HepG2 (cell line): ENCODE measurements around the gene GPR158. TPM values are rescaled to one million over a fixed set of nuclear protein-coding genes. Genes with fewer than 3 reads are reported as not detected.

Experiments used
- ATAC-seq: fragments of 200-7000 bp; cut with Tn5 transposase; 3 replicates; pipeline ENCODE4 v1.9.1; 2020; ENCODE audit warnings: mild to moderate bottlenecking, moderate library complexity
- BruUV-seq: library from RNA; stranded (reverse); fragments of 400-500 nt; replicated peaks from 2 replicates; lab custom pipeline; 2021; lab: Mats Ljungman, UMichigan
- CTCF ChIA-PET: fragments of 300-600 bp; formaldehyde crosslinking; extraction: SDS; loops from one replicate; lab custom pipeline; 2021; ENCODE audit warnings: low total read pairs, inconsistent platforms, low intra/inter-chr PET ratio; lab: Yijun Ruan, JAX
- POLR2A ChIA-PET: fragments of 350-600 bp; sonication (Branson Sonifier 250); formaldehyde crosslinking; loops from one replicate; lab custom pipeline; 2020; ENCODE audit warnings: antibody characterized with exemption, inconsistent platforms; lab: Yijun Ruan, JAX
- DNase-seq: peaks from one replicate; pipeline ENCODE4 v3.0.0-alpha.2; 2015; ENCODE audit warnings: low spot score
- FAIRE-seq: peaks from 3 replicates; lab custom pipeline; 2011; peaks lifted over from hg19 to GRCh38; lab: Jason Lieb, UNC
- H2AFZ ChIP-seq: one replicate; pipeline ENCODE4 v1.6.1; 2011; ENCODE audit warnings: low read length, inconsistent platforms
- H3K27ac ChIP-seq: fragments of 300-600 bp; 3 replicates; pipeline ENCODE4 v1.8.0; 2011; ENCODE audit warnings: mixed run types, mild to moderate bottlenecking, mixed read lengths, low read length, inconsistent platforms; ENCODE audit not compliant: insufficient read depth; ENCODE audit errors: extremely low read length
- H3K27me3 ChIP-seq, 2 experiments: fragments of 200-600 bp in 1 of 2; 2 replicates in 1 of 2; 3 replicates in 1 of 2; pipeline versions ENCODE4 v1.6.0 to v1.8.0; 2011; ENCODE audit warnings: low read length in 2 of 2, mild to moderate bottlenecking in 2 of 2, moderate library complexity in 2 of 2, inconsistent platforms in 1 of 2; ENCODE audit not compliant: insufficient read depth in 2 of 2, control insufficient read depth in 1 of 2
- H3K36me3 ChIP-seq, 2 experiments: fragments of 200-600 bp in 1 of 2; replicated peaks in 1 of 2; 2 replicates in 1 of 2; 3 replicates in 1 of 2; pipeline versions ENCODE4 v1.5.1 to v1.8.0; 2011; ENCODE audit warnings: low read length in 2 of 2, inconsistent platforms in 1 of 2; ENCODE audit not compliant: insufficient read depth in 2 of 2, control insufficient read depth in 1 of 2
- H3K4me1 ChIP-seq: 2 replicates; pipeline ENCODE4 v1.5.1; 2012; ENCODE audit warnings: low read length, inconsistent platforms; ENCODE audit not compliant: insufficient read depth
- H3K4me2 ChIP-seq: 2 replicates; pipeline ENCODE4 v1.6.0; 2011; ENCODE audit warnings: low read depth, low read length, inconsistent platforms
- H3K4me3 ChIP-seq, 3 experiments: fragments of 200-600 bp in 1 of 3; sonication (generic), shearing (Covaris generic) in 1 of 3; replicated peaks in 1 of 3; 2 replicates each; pipeline ENCODE4 v1.5.1; 2011 to 2016; ENCODE audit warnings: low read length in 3 of 3, inconsistent platforms in 2 of 3, low read depth in 2 of 3, mild to moderate bottlenecking in 2 of 3, control low read depth in 1 of 3, mixed read lengths in 1 of 3; ENCODE audit not compliant: insufficient read depth in 1 of 3
- H3K79me2 ChIP-seq: one replicate; pipeline ENCODE4 v1.6.1; 2011; ENCODE audit warnings: low read length, inconsistent platforms; ENCODE audit not compliant: insufficient read depth
- H3K9ac ChIP-seq: 2 replicates; pipeline ENCODE4 v1.6.0; 2011; ENCODE audit warnings: mild to moderate bottlenecking, low read depth, low read length, inconsistent platforms; ENCODE audit not compliant: insufficient read depth
- H3K9me3 ChIP-seq: 2 replicates; pipeline ENCODE4 v1.5.1; 2012; ENCODE audit warnings: mild to moderate bottlenecking, low read length
- H4K20me1 ChIP-seq: 2 replicates; pipeline ENCODE4 v1.6.0; 2011; ENCODE audit warnings: inconsistent platforms, mild to moderate bottlenecking, low read length, moderate library complexity; ENCODE audit not compliant: insufficient read depth
- RARG ChIP-seq: sonication (generic); formaldehyde crosslinking; IDR thresholded peaks from 2 replicates; pipeline ENCODE4 v1.4.0; 2020; ENCODE audit warnings: low read depth, mild to moderate bottlenecking, missing genetic modification reagents
- SNAI1 ChIP-seq: sonication (generic); formaldehyde crosslinking; IDR thresholded peaks from 2 replicates; pipeline ENCODE4 v1.5.0; 2020; ENCODE audit warnings: mild to moderate bottlenecking, missing genetic modification reagents, borderline replicate concordance
- SRSF9 ChIP-seq: fragments of 200-400 bp; formaldehyde crosslinking; IDR thresholded peaks from 2 replicates; pipeline ENCODE4 v1.6.1; 2018; ENCODE audit warnings: borderline replicate concordance, mild to moderate bottlenecking, low read depth, low read length; ENCODE audit not compliant: insufficient read depth, poor library complexity, severe bottlenecking
- ZFP90 ChIP-seq: sonication (generic); formaldehyde crosslinking; IDR thresholded peaks from 2 replicates; pipeline ENCODE4 v1.8.0; 2022; ENCODE audit warnings: missing genetic modification reagents, mild to moderate bottlenecking, inconsistent platforms, borderline replicate concordance
- ZNF235 ChIP-seq: sonication (generic); formaldehyde crosslinking; IDR thresholded peaks from 2 replicates; pipeline ENCODE4 v1.8.1; 2023; ENCODE audit warnings: mild to moderate bottlenecking, missing genetic modification reagents, borderline replicate concordance
- ZNF263 ChIP-seq: sonication (generic); formaldehyde crosslinking; IDR thresholded peaks from 2 replicates; pipeline ENCODE4 v1.4.0; 2020; ENCODE audit warnings: missing genetic modification reagents
- ZNF564 ChIP-seq: sonication (generic); formaldehyde crosslinking; IDR thresholded peaks from 2 replicates; pipeline ENCODE4 v1.8.1; 2023; ENCODE audit warnings: mild to moderate bottlenecking, missing genetic modification reagents
- ZNF883 ChIP-seq: sonication (generic); formaldehyde crosslinking; IDR thresholded peaks from 2 replicates; pipeline ENCODE4 v1.5.1; 2020; ENCODE audit warnings: mild to moderate bottlenecking, missing genetic modification reagents; ENCODE audit errors: not compliant biosample characterization
- WGBS: methylation state at CpG from one replicate; pipeline ENCODE4 v1.1.6; 2017; ENCODE audit warnings: low lambda C conversion rate; 5-methylcytosine and 5-hydroxymethylcytosine counted together
- in situ Hi-C: cut with HindIII; loops from 2 replicates; pipeline ENCODE4 v1.10.0; 2017; ENCODE audit warnings: low pct_unique_long_range_greater_than_20kb; ENCODE audit not compliant: extremely low pct_ligation_motif_present
- intact Hi-C: fragments of 100-400 bp; cut with micrococcal nuclease; formaldehyde crosslinking; loops from one replicate; pipeline ENCODE4 v1.10.0; 2022; ENCODE audit not compliant: unreplicated experiment
- polyA plus RNA-seq, 8 experiments: library from polyadenylated mRNA; depleted of rRNA in 3 of 8; stranded (reverse) in 7 of 8; unstranded in 1 of 8; fragments of >200 nt; fragmentation: Illumina TruSeq in 4 of 8; extraction: Trizol in 4 of 8; gene quantifications; 2 replicates each; pipeline versions ENCODE4 v1.2.1 to v1.2.3, GENCODE V29; 2011 to 2016; ENCODE audit warnings: low read depth in 4 of 8, missing spikeins in 1 of 8, mixed read lengths in 1 of 8; ENCODE audit not compliant: insufficient read depth in 1 of 8
- total RNA-seq, 5 experiments: library from RNA; depleted of rRNA; stranded (reverse); fragments of >200 nt; fragmentation: Illumina TruSeq; extraction: Trizol; gene quantifications; 2 replicates each; pipeline ENCODE4 v1.2.3, GENCODE V29; 2016; ENCODE audit warnings: low read depth in 1 of 5
- TF ChIP-seq, protein P1 (sequence below): sonication (generic); formaldehyde crosslinking; IDR thresholded peaks from 2 replicates; pipeline ENCODE4 v1.5.1; 2020; ENCODE audit warnings: mild to moderate bottlenecking, moderate library complexity, missing genetic modification reagents
- TF ChIP-seq, protein P2 (sequence below): IDR thresholded peaks from 2 replicates; pipeline ENCODE4 v1.6.1; 2012; ENCODE audit warnings: low read length, improper control_type of control experiment
- TF ChIP-seq, protein P3 (sequence below): sonication (generic); formaldehyde crosslinking; IDR thresholded peaks from 2 replicates; pipeline ENCODE4 v1.5.0; 2020; ENCODE audit warnings: mild to moderate bottlenecking, missing genetic modification reagents
- TF ChIP-seq, protein P4 (sequence below): sonication (generic); formaldehyde crosslinking; IDR thresholded peaks from 2 replicates; pipeline ENCODE4 v1.4.0; 2020; ENCODE audit warnings: missing genetic modification reagents, borderline replicate concordance
- TF ChIP-seq, protein P5 (sequence below): sonication (generic); formaldehyde crosslinking; IDR thresholded peaks from 2 replicates; pipeline ENCODE4 v1.8.1; 2022; ENCODE audit warnings: low read depth, mild to moderate bottlenecking, missing genetic modification reagents

Gene GPR158
- total and polyA plus RNA-seq, 2 of the 13 experiments (the other 11 are each of a cell fraction or from before 2014, with no cell fraction given): not detected

DNA sequence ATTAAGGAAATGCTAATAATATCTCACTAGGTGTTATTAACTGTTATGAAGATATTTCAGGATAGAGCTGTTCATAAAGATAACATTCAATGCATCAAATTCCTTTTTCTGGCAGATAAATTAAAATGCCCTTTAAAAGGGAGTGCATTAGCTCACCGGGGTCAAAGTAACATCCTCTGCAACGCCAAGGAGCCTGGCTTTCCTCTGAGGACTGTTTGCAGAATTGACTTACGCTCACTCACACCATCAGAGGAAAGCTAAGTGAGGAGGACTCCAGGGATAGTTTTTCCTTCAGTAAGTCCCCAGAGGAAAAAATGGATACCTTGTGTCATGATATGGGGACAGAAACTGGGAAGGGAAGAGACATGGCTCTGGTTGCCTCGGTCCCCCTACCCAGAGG, 45.2 kb upstream of the GPR158 start:
- CTCF ChIA-PET: no interaction called here
- no peaks in the 10 kb centered on the region for H3K36me3 ChIP-seq
- no peaks in the 10 kb centered on the region for H3K9me3 ChIP-seq
- peaks cover 0 to 21% of the 10 kb centered on the region in 2 experiments; a peak in 3 of 5 replicates for H3K27me3 ChIP-seq
- in situ Hi-C loops (no loop called here), intact Hi-C loops (no loop called here)
- ATAC-seq: no peak
- no peak for DNase-seq
- no peak overlapping the region for H3K27ac ChIP-seq
- no peak for FAIRE-seq
- no peak overlapping the region for H2AFZ ChIP-seq
- BruUV-seq: no TSS peak
- H3K4me1 ChIP-seq: no peaks in the 10 kb centered on the region
- no peak overlapping the region for H3K4me2 ChIP-seq
- 4% methylated on average over 4 of the region's 4 CpGs for WGBS
- no peaks in the 10 kb centered on the region for H4K20me1 ChIP-seq
- POLR2A ChIA-PET: no interaction called here
- no peaks in the 10 kb centered on the region for H3K79me2 ChIP-seq
- H3K9ac ChIP-seq: no peak overlapping the region
- H3K4me3 ChIP-seq: no peak overlapping the region
- TF ChIP-seq RARG (CRISPR knock-in tag): no peak
- no peak for TF ChIP-seq ZNF263 (CRISPR knock-in tag)
- TF ChIP-seq, protein P1, sequence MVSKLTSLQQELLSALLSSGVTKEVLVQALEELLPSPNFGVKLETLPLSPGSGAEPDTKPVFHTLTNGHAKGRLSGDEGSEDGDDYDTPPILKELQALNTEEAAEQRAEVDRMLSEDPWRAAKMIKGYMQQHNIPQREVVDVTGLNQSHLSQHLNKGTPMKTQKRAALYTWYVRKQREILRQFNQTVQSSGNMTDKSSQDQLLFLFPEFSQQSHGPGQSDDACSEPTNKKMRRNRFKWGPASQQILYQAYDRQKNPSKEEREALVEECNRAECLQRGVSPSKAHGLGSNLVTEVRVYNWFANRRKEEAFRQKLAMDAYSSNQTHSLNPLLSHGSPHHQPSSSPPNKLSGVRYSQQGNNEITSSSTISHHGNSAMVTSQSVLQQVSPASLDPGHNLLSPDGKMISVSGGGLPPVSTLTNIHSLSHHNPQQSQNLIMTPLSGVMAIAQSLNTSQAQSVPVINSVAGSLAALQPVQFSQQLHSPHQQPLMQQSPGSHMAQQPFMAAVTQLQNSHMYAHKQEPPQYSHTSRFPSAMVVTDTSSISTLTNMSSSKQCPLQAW (CRISPR knock-in tag): no peak
- TF ChIP-seq, protein P2, sequence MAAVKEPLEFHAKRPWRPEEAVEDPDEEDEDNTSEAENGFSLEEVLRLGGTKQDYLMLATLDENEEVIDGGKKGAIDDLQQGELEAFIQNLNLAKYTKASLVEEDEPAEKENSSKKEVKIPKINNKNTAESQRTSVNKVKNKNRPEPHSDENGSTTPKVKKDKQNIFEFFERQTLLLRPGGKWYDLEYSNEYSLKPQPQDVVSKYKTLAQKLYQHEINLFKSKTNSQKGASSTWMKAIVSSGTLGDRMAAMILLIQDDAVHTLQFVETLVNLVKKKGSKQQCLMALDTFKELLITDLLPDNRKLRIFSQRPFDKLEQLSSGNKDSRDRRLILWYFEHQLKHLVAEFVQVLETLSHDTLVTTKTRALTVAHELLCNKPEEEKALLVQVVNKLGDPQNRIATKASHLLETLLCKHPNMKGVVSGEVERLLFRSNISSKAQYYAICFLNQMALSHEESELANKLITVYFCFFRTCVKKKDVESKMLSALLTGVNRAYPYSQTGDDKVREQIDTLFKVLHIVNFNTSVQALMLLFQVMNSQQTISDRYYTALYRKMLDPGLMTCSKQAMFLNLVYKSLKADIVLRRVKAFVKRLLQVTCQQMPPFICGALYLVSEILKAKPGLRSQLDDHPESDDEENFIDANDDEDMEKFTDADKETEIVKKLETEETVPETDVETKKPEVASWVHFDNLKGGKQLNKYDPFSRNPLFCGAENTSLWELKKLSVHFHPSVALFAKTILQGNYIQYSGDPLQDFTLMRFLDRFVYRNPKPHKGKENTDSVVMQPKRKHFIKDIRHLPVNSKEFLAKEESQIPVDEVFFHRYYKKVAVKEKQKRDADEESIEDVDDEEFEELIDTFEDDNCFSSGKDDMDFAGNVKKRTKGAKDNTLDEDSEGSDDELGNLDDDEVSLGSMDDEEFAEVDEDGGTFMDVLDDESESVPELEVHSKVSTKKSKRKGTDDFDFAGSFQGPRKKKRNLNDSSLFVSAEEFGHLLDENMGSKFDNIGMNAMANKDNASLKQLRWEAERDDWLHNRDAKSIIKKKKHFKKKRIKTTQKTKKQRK: no peak
- TF ChIP-seq ZNF564 (CRISPR knock-in tag): no peak
- no peak for TF ChIP-seq ZFP90 (CRISPR knock-in tag)
- TF ChIP-seq, protein P3, sequence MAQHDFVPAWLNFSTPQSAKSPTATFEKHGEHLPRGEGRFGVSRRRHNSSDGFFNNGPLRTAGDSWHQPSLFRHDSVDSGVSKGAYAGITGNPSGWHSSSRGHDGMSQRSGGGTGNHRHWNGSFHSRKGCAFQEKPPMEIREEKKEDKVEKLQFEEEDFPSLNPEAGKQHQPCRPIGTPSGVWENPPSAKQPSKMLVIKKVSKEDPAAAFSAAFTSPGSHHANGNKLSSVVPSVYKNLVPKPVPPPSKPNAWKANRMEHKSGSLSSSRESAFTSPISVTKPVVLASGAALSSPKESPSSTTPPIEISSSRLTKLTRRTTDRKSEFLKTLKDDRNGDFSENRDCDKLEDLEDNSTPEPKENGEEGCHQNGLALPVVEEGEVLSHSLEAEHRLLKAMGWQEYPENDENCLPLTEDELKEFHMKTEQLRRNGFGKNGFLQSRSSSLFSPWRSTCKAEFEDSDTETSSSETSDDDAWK (CRISPR knock-in tag): no peak
- TF ChIP-seq ZNF883 (CRISPR knock-in tag): no peak
- no peak for TF ChIP-seq ZNF235 (CRISPR knock-in tag)
- TF ChIP-seq SRSF9: no peak
- TF ChIP-seq, protein P4, sequence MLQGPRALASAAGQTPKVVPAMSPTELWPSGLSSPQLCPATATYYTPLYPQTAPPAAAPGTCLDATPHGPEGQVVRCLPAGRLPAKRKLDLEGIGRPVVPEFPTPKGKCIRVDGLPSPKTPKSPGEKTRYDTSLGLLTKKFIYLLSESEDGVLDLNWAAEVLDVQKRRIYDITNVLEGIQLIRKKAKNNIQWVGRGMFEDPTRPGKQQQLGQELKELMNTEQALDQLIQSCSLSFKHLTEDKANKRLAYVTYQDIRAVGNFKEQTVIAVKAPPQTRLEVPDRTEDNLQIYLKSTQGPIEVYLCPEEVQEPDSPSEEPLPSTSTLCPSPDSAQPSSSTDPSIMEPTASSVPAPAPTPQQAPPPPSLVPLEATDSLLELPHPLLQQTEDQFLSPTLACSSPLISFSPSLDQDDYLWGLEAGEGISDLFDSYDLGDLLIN: no peak
- TF ChIP-seq, protein P5, sequence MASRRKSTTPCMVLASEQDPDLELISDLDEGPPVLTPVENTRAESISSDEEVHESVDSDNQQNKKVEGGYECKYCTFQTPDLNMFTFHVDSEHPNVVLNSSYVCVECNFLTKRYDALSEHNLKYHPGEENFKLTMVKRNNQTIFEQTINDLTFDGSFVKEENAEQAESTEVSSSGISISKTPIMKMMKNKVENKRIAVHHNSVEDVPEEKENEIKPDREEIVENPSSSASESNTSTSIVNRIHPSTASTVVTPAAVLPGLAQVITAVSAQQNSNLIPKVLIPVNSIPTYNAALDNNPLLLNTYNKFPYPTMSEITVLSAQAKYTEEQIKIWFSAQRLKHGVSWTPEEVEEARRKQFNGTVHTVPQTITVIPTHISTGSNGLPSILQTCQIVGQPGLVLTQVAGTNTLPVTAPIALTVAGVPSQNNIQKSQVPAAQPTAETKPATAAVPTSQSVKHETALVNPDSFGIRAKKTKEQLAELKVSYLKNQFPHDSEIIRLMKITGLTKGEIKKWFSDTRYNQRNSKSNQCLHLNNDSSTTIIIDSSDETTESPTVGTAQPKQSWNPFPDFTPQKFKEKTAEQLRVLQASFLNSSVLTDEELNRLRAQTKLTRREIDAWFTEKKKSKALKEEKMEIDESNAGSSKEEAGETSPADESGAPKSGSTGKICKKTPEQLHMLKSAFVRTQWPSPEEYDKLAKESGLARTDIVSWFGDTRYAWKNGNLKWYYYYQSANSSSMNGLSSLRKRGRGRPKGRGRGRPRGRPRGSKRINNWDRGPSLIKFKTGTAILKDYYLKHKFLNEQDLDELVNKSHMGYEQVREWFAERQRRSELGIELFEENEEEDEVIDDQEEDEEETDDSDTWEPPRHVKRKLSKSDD (CRISPR knock-in tag): no peak
- TF ChIP-seq SNAI1 (CRISPR knock-in tag): no peak
